GM19023 (cell line): Measurements from ENCODE around the gene TACC3.

ENCODE experiments used
- ATAC-seq: cut with Tn5 transposase; IDR thresholded peaks from one replicate; pipeline ENCODE4 v1.9.1; 2021; ENCODE audit warnings: mild to moderate bottlenecking, moderate library complexity; ENCODE audit not compliant: unreplicated experiment

Gene TACC3

DNA sequence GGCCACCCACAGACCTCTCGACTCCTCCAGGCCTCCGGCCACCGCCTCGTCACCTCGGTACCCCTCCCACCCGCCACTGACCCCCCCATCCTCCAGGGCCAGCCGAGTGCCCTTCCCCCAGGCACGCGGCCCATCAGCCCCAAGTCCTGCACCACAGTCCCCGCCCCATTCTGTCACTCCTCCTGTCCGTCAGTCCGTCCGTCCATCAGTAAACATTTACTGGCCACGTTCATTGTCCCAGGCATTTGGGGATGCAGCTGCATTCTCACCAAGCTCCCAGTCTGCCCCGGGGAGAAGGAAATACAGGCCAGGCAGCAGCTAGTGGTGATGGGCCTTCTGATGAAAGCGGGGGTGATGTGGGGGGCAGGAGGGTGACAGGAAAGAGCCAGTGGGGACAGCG, 36.5 kb downstream of the TACC3 start:
- ATAC-seq: no peak

DNA sequence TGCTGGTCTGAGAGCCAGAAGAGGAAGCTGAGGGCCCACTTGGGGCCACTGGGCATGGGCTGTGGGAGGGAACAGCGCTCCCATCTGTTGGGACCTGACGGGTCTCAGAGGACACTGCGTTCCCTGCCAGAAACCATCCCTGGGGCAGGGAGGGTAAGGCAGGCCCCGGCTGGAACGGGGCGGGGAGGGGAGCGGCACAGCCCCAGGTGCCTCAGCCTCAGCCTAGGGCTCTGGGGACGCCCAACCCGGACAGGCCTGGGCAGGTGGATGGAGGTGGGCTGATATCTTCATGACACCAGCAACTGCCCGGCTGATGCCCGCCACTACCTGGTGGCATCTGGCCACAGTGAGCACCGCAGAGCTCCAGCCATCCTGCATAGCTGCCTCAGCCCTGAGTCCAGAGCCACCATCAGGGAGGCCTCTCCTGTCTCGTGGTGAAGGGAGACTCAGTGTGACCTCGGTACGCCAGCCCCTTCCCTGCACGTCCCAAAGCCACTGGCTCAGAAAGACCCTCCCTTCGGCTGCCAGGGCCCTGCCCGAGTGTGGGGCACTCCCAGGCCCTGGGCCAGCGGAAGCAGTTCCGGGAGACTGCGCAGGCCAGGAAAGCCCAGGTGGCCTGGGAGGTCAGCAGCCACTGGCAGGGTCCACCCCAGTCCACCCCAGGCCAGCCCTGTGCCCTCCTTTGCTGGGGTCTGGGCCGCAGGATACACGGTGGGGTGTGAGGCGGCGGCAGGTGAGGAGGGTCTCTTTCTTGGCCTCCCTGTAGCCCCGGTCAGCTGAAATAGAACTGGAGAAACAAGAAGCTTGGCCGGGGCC, 37.2 kb downstream of the TACC3 start:
- no peak for ATAC-seq

DNA sequence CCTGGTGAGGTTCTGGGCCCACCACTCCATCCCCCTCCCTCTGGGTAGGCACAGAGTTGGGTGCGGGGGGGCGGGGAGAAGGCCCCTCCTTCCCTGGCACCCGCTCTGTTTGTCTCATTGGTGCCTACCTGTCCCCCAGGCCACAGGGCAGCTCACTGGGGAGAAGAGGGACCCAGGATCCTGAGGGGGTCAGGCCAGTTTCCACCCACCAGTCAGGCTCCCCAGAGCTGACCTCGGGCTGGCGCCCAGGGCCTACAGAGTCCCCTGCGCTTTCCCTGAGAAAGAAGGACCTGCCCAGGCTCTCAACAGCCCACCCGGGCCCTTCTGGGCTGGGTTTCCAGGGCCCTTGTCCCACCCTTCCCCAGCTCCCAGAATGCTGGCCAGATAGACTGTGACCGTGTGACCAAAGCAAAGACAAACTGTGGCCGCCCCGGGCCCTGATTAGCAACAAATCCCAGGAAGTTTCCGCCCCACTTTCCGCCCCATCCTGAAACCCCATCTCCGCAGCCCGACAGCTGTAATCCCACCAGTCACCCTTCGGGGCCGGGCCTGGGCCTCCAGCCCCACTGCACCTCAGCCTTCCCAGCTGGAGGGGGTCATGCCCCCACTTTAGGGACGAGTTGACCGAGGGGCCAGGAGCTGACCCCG, 38.0 kb downstream of the TACC3 start:
- no peak for ATAC-seq

DNA sequence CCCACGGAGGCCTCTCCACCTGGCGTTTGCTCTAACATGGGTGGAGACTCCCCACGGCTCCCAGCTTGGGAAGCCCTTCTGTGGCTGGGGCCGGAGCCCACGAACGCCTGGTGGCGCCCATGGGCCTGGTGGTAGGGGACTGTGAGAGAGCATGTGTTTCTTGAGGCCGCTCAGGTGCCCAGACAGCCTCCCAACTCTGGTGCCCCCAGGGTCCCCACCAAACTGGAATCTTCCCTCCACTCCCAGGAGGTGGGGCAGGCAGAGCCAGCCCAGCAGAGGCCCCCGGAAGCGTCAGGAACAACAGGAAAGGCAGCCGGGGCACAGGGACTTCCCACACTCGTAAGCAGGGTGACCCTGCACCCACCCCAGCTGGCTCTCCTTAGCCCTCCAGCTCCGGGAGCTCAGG, 38.5 kb downstream of the TACC3 start:
- ATAC-seq: no peak

DNA sequence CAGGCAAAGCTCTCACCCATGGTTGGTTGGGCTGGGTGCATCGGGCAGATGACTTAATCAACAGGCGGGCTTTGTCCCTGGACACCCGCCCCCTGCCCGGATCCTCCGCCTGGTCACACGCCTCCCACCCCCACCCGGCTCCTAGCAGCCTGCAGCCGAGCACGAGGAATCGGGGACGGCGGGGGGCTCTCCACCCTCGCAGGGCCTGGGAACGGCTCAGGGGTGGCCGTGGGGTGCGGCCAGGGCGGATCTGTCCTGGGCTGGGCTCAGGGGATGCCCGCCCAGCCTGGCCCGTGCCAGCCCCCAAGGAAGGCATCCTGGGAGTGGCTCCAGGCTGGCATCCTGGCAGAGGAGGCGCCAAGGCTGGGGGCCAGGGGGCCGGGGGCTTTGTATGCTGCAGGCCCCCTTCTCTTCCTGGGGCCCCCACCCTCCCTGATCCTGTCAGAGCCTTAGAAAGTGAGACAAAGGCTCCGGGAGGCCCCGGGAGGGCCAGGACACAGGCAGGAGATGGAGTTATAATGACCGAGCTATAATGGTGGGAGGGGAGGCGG, 39.3 kb downstream of the TACC3 start:
- ATAC-seq: no peak

DNA sequence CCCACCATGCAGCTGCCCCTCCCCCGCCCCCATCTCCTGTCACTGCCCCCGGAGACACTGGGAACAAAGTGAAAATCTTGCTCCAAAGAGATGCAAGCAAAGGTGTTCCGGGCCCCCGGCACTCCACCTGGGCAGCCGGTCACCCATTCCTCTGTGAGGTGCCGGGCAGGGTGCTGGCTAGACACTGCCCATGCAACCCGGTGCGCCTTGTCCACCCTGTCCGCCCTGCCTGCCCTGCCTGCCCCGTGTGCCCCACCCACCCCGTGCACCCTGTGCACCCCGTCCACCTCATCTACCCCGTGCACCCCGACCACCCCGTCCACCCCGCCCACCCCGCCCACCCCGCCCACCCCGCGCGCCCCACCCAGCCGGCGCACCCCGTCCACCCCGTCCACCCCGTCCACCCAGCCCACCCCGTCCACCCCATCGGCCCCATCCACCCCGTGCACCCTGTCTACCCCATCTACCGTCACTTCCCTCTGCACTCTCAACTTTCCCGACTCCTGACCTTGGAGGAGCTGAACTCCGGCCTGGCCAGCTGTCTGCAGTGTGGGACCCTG, 39.9 kb downstream of the TACC3 start:
- no peak for ATAC-seq

DNA sequence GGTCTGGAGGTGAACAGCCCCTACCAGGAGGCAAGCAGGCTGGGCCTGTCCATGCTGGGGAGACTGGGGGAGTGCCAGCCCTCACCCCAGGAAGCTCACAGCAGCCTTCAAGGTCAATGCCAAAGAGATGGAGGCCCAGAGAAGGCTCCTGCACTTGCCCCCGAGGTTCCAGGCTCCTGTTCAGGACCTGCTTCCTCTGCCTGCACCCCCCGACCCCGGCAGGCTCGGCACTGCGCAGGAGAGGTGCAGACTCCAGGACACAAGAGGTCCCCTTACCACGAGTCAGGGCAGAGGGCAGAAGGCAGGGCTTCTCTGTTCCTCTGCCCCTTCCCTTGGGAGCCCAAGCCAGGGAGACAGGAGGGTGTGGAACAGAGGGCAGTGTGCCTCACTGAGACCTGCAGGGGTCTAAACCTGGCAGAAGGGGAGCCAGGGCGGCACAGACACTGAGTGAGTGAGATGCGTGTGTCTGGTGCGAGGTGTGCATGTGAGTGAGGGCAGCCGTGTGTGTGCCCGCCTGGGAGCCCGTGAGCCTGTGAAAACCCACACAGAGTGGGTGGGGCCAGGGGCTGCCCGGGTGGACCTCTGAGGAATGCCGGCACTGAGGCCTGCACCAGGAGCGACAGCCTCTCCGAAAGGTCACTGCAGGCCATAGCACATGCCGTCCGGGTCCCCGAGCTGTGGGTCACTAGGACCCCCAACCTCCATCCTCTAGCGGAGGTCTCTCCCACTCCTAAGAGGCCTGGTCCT, 41.1 kb downstream of the TACC3 start:
- no peak for ATAC-seq

DNA sequence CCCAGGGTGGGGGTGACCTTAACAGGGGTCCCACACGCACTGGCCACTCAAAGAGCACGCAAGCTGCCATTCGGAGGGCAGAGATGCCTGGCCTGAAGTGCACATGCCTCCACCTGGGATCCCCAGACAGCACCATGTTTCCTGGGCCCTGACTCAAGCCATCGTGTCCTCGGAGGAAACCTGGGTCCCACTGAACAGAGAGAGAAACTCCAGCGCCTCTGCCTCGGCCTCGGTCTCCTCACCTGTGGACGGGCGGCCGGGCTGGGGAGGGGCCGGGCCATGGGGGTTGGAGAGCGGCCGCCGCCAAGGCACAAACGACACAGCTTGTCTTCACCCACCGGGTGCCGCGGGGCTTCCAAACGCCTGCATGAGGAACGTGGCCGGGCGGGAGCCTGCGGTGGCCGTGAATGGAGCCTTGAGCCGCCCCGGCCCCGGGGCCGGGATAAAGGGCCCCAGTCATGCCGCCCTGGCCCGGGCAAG, 41.8 kb downstream of the TACC3 start:
- ATAC-seq: no peak

DNA sequence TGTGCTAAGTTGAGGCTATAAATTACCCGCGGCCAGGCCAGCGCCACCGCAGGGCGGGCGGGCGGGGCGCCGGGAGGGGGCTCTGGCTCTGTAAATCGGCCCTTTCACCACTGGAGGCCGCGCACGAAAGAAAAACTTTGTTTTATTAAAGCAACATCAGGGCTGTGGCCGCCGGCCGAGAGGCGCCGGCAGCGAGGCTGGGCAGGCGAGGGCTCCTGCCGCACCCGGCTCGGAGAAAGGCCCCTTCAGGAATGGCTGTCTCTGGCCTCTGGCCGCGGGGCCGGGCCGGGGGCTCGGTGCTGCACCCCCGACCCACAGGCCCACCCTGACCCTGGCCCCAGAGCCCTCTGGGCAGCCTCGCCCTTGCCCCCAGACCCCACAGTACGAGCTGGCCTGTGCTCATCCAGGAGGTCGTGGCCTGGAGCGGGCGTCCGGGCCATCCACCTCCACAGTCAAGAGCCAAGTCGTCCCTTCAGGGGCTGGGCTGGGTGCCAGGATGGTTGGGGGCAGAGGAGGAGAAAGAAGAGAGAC, 42.3 kb downstream of the TACC3 start:
- ATAC-seq: no peak

DNA sequence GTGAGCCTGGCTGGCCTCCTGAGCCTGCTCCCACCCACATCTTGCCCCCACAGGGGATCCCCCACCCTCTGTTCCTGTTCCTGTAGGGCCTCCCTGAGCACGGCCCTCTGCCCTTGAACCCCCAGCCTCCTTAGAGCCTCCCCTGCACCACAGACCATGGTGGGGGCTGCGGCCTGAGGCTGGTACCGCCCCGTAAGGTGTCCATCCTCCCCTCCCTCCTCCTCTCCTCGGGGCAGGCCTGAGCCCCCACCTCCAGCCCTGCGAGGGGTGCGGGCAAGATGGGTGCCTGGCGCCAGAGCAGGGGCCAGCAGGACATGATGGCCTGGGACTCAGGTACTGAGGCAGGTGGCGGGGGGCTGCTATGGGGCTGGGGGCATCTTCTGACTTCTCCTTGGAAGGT, 43.3 kb downstream of the TACC3 start:
- no peak for ATAC-seq

DNA sequence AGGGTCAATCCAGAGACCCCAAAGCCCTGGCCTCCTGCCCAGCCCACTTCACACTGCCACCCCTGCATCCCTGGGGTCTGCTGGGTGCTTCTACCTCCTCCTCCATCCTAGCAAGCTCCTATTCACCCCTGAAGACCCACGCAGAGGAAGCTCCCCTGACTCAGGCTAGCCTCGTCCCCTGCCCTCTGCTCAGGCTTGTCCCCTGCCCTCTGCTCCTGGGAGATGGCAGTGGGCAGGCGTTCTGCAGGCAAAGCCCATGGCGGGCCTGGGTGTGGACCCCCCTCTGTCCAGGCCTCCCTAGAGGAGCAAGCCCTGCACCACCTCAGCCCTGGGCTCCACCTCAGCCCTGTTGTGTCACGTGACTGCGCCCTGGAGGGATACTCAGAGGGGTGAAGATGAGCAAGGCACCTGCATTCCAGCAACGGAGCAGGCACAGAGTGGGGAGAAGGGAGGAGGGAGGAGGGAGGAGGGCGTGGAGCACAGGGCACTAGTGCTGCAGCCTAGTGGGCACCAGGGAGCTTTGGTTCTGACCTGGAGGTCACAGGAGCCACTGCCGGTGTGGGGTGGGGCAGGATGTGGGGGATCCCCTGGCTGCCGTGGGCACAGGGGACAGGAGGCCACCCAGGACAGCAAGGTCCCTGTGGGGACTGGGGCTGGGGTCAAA, 44.2 kb downstream of the TACC3 start:
- no peak for ATAC-seq

DNA sequence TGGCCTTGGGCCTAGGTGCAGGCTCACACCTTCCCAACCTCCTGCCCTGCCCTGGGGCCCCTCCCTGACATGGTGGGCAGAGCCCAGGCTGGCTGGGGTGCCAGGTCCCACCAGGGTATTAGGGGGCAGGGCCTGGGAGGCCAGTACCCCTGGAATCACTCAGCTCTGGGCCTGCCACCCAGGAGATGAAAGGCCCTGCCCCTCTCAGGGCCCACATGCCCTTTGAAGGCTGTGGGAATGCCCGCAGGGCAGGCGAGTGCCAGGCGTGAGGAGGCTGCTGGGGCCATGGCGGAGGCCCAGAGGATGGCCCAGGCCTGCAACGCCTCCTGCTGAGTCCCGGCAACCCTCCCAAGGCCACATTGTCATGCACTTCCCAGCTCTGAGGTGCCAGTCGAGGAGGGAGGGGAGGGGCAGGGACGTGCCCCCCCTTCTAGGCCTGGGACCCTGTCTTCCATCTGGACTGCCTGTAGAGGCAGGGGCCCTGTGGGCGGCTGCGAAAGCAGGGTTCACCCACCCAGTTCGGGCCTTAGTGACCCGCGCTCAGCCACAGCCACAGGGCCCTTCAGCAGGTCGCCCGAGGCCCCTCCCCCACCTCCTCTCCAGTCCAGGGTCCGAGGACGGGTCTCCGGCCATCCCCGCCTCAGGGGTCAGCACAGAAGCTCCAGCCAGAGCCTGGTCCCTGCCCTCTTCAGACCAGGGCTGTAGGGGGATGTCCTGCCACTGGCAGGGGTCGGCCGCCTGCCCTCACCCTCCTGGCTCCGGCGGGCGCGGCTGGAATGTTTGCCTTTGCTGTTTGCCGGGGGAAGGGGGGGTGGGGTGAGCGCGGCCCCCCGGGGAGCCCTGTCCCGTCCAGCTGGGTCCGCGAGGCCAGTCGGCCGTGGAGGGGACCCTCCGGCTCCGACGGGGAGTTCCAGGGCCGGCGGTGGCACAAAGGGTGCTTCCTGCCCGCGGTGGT, 45.1 kb downstream of the TACC3 start:
- no peak for ATAC-seq

DNA sequence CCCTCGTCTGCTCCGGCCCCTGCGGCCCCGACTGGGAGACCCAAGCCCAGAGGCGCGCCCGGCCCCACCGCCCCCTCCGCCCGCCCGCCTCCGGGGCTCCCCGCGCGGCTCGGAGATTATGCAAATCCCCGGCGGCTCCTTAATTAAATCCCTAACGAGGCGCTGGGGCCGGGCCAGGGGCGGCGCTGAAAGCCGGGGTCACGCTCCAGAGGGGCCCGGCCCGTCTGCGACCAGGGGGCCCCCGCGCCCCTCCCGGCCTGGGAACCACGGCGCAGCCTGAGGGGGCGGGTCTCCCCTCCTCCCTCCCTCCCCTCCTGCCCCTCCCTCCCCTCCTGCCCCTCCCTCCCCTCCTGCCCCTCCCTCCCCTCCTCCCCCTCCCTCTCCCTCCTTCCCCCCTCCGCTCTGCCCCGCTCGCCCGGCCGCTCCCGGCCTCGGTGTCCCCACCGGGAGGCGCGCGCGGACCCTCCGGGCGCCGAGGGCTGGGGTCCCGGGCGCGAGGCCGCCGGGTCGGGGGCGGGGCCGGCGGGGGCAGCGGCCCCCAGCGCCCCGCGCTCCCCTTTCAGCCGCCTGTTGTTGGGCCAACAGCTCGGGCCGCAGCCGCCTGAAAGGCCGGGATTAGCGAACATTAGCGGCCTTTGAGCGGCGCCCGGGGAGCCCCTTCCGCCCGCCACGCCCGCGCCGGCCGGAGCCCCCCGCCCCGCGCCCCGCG, 45.9 kb downstream of the TACC3 start:
- ATAC-seq: no peak

DNA sequence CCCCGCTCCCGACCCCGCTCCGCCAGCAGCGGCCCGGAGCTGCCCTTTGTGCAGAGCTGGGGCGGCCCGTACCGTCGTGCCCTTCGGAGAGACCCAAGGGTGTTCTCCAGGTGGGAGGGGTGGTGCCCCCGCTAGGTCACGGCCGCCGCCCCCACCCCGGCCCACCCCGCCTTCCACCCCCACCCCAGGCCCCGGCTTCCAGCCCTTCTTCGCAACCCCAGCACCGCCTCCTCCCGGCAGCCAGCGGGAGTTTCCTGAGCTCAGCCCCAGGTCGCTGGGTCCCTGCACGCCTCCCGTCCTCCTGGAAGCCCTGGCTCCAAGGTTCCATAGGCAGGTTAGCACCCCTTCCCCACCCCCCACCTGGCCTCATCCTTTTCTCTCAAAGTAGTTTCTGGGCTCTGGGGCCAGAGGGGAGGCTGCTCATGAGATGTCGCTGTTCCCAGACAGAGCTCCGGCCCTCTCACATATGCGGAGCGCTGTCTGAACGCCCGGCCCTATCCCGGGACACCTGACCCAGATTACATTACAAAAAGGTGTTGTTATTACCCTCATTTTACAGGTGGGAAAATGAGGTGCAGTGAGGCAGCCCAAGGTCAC, 46.5 kb downstream of the TACC3 start:
- no peak for ATAC-seq

DNA sequence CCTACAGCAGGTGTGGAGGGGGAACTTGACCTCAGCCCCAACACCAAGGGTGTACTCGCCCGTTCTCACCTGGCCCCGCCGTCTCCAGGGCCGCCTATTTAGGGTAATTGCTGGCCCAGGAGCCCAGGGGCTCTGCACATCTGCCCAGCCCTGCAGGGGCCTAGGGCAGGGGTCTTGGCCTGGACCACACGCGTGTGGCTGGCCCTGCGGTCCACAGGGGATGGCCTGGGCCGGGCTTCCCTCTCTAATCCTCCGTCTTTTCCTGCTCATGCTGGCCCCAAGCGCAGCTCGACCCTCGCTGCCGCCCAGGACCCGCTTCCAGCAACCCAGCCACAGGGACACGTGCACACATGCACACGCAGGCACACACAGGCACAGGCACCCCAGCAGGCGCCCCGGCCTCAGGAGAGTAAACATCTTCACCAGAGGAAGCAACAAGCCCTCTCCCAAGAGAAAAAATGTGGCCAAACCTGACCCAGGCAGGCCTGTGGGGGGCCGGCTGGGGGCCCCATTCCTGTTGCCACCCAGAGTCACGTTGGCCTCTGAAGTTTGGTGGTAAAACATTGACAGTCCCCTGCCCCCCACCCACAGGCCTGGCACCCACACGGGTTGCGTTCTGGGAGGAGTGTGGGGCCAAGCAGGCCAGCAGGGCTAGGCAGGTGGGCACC, 47.2 kb downstream of the TACC3 start:
- ATAC-seq: no peak

DNA sequence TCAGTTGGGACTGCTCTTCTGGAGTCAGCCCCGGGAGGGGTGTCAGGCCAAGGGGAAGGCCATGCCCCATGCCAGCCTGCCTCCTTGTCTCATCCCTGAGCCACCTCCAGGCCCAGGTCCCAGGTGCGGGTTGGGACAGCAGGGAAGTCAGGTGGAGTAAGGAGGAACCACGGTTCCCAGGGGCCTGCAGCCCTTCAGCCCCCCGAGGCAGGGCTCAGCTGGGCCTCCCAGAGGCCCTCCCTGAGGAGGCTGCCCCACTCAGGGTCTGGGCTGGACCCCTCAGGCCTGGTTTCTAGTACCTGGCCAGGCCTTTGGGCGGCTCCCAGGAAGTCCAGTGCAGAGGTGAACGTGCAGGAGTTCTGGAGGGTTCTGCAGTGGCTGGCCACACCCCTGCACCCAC, 48.4 kb downstream of the TACC3 start:
- ATAC-seq: no peak

DNA sequence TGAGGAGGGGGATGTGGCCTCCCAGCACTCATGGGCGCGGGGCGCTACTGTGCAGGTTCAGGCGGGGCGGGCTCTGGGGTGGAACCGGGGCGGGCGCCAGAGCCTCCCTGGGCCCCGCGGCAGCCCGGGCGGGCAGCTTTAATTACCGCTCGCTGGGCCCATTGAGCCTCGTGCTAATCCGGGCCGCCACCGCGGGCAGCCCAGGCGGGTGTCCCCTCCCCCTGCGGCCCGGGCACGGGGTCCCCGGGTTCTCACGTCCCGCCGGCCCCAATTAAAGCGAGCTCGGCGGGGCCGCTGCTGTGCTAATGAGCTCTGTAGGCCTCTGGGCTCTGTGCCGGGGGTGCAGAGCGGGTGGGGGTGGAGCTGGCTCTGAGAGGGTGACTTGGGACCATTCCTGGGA, 48.9 kb downstream of the TACC3 start:
- no peak for ATAC-seq

DNA sequence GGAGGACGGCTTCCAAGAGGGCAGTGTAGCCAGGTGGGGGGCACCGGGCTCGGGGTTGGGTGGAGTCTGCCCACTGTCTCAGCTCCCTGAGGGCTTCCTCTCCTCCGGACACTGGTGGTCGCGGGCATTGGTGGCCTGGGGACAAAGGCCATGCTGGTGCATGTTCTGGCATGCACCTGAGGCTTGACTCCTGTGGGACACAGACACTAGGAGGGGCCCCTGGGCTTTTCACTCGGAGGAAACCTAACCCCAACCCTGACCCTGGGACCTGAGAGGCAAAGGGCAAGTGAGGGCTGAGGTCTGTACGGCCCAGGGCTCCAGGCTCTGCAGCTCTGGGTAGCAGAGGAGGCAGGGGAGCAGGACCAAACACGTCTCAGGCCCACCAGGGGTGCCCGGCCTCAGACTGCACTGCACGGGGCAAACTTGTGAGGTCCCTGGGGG, 49.5 kb downstream of the TACC3 start:
- ATAC-seq: no peak
